VCaP (cell line): Measurements from ENCODE around the gene SMNDC1.
A peak's percentile ranks its signal among the peaks of the same experiment; 100 is the strongest.

Experiments
- H3K27ac ChIP-seq: fragments of 450-650 bp; 2 replicates; pipeline ENCODE4 v1.5.1; 2017
- TF ChIP-seq, protein P1 (sequence below): fragments of 450-650 bp; conservative IDR thresholded peaks from 2 replicates; pipeline ENCODE4 v1.5.1; 2017; ENCODE audit warnings: mild to moderate bottlenecking, moderate library complexity

SMNDC1 gene

DNA sequence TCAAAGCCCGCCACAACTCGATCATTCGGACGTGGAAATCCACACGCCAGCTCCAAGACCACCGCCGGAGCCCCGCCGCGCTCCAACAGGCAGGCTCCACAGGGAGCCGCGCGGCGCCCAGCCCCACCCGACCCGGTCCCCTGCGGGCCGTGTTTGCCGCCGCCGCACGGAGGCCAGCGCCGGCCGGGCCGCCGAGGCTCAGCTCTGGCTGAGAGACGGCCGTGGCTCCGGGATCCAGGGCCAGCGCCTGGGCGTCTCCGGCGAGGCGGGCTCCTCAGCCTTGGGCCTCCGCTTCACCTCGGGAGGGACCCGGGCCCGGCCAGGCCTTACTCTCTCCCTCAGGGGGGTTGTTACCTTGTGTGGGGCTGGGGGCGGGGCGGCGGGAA lies 333 bp downstream of the SMNDC1 start:
- peak overlapping the region; percentile 96 for H3K27ac ChIP-seq
- TF ChIP-seq, protein P1, sequence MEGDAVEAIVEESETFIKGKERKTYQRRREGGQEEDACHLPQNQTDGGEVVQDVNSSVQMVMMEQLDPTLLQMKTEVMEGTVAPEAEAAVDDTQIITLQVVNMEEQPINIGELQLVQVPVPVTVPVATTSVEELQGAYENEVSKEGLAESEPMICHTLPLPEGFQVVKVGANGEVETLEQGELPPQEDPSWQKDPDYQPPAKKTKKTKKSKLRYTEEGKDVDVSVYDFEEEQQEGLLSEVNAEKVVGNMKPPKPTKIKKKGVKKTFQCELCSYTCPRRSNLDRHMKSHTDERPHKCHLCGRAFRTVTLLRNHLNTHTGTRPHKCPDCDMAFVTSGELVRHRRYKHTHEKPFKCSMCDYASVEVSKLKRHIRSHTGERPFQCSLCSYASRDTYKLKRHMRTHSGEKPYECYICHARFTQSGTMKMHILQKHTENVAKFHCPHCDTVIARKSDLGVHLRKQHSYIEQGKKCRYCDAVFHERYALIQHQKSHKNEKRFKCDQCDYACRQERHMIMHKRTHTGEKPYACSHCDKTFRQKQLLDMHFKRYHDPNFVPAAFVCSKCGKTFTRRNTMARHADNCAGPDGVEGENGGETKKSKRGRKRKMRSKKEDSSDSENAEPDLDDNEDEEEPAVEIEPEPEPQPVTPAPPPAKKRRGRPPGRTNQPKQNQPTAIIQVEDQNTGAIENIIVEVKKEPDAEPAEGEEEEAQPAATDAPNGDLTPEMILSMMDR: no peak

GRCh38 chr10:110303681-110304080 lies 1.0 kb downstream of the SMNDC1 start:
- peak overlapping the region; percentile 96 for H3K27ac ChIP-seq
- TF ChIP-seq, protein P1: no peak

DNA sequence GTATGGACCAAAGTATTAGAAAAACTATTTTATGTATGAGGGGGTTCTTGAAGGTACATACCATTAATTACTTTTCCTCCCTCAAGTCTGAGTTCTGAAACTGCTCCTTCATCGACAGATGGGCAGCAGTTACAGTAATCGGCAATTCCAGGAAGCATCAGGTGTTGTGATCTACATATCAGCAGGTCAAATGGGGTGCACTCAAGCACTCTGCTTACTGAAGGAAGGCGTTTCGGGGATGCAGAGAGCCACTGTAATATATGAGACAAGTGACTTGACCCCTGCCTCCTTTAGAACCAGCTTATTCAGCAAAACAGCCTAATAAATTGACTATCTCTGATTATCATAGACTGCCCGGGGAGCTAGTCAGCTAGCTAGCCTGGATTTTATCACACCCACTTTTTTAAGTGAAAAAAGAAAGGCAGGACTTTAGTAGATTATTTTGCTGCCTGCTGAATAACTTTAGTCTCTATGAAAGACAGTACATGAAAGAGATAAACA lies 4.2 kb downstream of the SMNDC1 start:
- TF ChIP-seq, protein P1: no peak
- H3K27ac ChIP-seq: no peak overlapping the region

- H3K27ac ChIP-seq: no peak overlapping the region
Measured at GRCh38 chr10:110296966-110297365, 7.8 kb downstream of the SMNDC1 start.

DNA sequence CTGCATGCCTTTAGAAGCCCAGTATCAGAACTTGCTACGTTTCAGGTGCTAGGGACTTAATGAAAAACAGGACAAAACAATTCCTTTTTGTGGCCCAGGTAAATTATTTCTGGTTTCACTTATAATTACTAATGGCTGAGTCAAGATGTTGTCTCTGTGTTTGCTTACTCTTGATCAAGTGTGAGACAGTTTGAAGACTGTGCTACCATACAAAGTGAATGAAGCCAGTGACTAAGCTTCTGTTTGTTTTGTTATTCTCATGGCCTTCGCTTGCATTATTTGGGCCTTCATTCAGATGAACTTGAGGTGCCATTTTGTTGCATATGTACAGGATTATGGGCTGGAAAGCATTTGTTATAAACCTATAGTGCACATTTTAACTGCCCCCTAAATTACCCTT lies 17.9 kb downstream of the SMNDC1 start:
- H3K27ac ChIP-seq: no peak overlapping the region
- TF ChIP-seq, protein P1: no peak

More at GRCh38 chr10:110296966-110297365, 7.8 kb downstream of the SMNDC1 start:
- TF ChIP-seq, protein P1: no peak

GRCh38 chr10:110285501-110285900 lies 19.2 kb downstream of the SMNDC1 start:
- no peak overlapping the region for H3K27ac ChIP-seq
- TF ChIP-seq, protein P1: no peak

DNA sequence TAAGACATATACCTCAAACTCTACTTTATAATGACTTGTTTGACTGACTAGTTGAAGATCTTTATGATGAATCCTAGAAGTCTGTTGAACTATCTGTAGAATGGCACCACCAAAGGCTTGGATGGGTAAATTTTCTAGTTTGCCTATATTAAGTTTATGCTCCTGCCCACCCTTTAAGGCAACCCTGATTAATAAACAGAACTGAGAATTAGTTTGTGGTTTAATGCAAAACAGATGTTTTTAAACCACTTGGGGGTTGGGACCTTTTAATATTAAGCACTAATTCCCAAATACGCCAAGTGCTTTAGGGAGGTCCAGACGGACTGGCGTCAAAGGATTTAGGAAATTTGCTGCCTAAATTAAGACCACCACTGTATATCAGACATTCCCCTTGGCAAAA lies 20.5 kb downstream of the SMNDC1 start:
- H3K27ac ChIP-seq: no peak overlapping the region
- TF ChIP-seq, protein P1: no peak
